K562 (cell line): Measurements from ENCODE around the gene CHPF2. TPM values are rescaled to one million over a fixed set of nuclear protein-coding genes. Genes with fewer than 3 reads are reported as not detected.

Experiments
- polyA plus RNA-seq, 8 experiments: library from polyadenylated mRNA; depleted of rRNA in 4 of 8; stranded (reverse) in 5 of 8; unstranded in 3 of 8; fragments of >200 nt; fragmentation: Nextera tagmentation in 2 of 8; fragmentation: Illumina TruSeq in 1 of 8; extraction: Ambion mirVana in 2 of 8; extraction: Trizol in 1 of 8; gene quantifications; 2 replicates each; pipeline versions ENCODE4 v1.2.1 to v1.2.3, GENCODE V29; 2011 to 2014; ENCODE audit warnings: inconsistent platforms in 1 of 8, missing spikeins in 1 of 8
- total RNA-seq, 7 experiments: library from RNA; depleted of rRNA in 6 of 7; stranded (reverse); fragments of >200 nt in 6 of 7; fragmentation: Illumina TruSeq in 2 of 7; extraction: Trizol in 2 of 7; gene quantifications; 2 replicates each; pipeline versions ENCODE4 v1.2.1 to v1.2.3, GENCODE V29; 2011 to 2021; ENCODE audit warnings: low replicate concordance in 1 of 7
- TF ChIP-seq, protein P1 (sequence below), 2 experiments: fragments of 450-650 bp; formaldehyde crosslinking in 1 of 2; IDR thresholded peaks; 2 replicates each; pipeline versions ENCODE4 v1.4.0 to v1.6.1; 2014 to 2020; ENCODE audit warnings: mild to moderate bottlenecking in 2 of 2, borderline replicate concordance in 1 of 2, low read depth in 1 of 2
- TF ChIP-seq, protein P2 (sequence below): fragments of 450-650 bp; IDR thresholded peaks from 2 replicates; pipeline ENCODE4 v1.6.1; 2016; ENCODE audit warnings: mild to moderate bottlenecking, moderate library complexity

Gene CHPF2
- total and polyA plus RNA-seq, 9 of the 15 experiments (the other 6 are each of a cell fraction or from before 2014, with no cell fraction given) = 0.08 to 32.8 (median 10.5) TPM

DNA sequence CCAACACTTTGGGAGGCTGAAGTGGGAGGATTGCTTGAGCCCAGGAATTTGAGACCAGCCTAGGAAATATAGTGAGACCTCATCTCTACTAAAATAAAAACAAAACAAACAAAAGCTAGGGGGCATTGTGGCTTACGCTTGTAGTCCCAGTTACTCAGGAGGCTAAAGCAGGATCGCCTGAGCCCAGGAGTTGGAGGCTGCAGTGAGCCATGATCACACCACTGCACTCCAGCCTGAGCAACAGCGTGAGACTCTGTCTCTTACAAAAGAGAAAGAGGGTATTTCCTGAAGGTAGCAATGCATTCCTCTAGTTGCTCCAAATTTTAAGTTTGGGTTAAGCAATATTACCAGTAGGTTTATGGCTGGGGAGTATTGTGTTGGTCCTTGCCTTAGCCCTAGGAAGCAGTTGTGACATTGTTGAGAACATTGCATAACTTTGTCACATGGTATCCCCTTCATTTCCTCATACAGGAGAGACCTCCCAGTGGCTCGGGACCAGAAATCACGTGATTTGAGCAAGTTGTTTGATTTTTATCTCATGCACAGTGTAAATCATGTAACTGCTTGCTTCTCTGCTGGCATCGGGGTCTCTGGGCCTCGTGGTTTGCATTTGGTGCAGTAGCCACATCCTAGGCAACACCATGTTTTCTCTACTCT, 39.5 kb downstream of the CHPF2 start (continued):
- TF ChIP-seq, protein P1, sequence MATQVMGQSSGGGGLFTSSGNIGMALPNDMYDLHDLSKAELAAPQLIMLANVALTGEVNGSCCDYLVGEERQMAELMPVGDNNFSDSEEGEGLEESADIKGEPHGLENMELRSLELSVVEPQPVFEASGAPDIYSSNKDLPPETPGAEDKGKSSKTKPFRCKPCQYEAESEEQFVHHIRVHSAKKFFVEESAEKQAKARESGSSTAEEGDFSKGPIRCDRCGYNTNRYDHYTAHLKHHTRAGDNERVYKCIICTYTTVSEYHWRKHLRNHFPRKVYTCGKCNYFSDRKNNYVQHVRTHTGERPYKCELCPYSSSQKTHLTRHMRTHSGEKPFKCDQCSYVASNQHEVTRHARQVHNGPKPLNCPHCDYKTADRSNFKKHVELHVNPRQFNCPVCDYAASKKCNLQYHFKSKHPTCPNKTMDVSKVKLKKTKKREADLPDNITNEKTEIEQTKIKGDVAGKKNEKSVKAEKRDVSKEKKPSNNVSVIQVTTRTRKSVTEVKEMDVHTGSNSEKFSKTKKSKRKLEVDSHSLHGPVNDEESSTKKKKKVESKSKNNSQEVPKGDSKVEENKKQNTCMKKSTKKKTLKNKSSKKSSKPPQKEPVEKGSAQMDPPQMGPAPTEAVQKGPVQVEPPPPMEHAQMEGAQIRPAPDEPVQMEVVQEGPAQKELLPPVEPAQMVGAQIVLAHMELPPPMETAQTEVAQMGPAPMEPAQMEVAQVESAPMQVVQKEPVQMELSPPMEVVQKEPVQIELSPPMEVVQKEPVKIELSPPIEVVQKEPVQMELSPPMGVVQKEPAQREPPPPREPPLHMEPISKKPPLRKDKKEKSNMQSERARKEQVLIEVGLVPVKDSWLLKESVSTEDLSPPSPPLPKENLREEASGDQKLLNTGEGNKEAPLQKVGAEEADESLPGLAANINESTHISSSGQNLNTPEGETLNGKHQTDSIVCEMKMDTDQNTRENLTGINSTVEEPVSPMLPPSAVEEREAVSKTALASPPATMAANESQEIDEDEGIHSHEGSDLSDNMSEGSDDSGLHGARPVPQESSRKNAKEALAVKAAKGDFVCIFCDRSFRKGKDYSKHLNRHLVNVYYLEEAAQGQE (IDR thresholded peaks at IDR 0.05; ENCODE audit: borderline replicate concordance) = peak; percentile 7; the same call in 1 of the 2 replicates
- TF ChIP-seq, protein P1 (CRISPR knock-in tag; IDR thresholded peaks at IDR 0.05; ENCODE audit: low read depth) = no peak
- TF ChIP-seq, protein P2, sequence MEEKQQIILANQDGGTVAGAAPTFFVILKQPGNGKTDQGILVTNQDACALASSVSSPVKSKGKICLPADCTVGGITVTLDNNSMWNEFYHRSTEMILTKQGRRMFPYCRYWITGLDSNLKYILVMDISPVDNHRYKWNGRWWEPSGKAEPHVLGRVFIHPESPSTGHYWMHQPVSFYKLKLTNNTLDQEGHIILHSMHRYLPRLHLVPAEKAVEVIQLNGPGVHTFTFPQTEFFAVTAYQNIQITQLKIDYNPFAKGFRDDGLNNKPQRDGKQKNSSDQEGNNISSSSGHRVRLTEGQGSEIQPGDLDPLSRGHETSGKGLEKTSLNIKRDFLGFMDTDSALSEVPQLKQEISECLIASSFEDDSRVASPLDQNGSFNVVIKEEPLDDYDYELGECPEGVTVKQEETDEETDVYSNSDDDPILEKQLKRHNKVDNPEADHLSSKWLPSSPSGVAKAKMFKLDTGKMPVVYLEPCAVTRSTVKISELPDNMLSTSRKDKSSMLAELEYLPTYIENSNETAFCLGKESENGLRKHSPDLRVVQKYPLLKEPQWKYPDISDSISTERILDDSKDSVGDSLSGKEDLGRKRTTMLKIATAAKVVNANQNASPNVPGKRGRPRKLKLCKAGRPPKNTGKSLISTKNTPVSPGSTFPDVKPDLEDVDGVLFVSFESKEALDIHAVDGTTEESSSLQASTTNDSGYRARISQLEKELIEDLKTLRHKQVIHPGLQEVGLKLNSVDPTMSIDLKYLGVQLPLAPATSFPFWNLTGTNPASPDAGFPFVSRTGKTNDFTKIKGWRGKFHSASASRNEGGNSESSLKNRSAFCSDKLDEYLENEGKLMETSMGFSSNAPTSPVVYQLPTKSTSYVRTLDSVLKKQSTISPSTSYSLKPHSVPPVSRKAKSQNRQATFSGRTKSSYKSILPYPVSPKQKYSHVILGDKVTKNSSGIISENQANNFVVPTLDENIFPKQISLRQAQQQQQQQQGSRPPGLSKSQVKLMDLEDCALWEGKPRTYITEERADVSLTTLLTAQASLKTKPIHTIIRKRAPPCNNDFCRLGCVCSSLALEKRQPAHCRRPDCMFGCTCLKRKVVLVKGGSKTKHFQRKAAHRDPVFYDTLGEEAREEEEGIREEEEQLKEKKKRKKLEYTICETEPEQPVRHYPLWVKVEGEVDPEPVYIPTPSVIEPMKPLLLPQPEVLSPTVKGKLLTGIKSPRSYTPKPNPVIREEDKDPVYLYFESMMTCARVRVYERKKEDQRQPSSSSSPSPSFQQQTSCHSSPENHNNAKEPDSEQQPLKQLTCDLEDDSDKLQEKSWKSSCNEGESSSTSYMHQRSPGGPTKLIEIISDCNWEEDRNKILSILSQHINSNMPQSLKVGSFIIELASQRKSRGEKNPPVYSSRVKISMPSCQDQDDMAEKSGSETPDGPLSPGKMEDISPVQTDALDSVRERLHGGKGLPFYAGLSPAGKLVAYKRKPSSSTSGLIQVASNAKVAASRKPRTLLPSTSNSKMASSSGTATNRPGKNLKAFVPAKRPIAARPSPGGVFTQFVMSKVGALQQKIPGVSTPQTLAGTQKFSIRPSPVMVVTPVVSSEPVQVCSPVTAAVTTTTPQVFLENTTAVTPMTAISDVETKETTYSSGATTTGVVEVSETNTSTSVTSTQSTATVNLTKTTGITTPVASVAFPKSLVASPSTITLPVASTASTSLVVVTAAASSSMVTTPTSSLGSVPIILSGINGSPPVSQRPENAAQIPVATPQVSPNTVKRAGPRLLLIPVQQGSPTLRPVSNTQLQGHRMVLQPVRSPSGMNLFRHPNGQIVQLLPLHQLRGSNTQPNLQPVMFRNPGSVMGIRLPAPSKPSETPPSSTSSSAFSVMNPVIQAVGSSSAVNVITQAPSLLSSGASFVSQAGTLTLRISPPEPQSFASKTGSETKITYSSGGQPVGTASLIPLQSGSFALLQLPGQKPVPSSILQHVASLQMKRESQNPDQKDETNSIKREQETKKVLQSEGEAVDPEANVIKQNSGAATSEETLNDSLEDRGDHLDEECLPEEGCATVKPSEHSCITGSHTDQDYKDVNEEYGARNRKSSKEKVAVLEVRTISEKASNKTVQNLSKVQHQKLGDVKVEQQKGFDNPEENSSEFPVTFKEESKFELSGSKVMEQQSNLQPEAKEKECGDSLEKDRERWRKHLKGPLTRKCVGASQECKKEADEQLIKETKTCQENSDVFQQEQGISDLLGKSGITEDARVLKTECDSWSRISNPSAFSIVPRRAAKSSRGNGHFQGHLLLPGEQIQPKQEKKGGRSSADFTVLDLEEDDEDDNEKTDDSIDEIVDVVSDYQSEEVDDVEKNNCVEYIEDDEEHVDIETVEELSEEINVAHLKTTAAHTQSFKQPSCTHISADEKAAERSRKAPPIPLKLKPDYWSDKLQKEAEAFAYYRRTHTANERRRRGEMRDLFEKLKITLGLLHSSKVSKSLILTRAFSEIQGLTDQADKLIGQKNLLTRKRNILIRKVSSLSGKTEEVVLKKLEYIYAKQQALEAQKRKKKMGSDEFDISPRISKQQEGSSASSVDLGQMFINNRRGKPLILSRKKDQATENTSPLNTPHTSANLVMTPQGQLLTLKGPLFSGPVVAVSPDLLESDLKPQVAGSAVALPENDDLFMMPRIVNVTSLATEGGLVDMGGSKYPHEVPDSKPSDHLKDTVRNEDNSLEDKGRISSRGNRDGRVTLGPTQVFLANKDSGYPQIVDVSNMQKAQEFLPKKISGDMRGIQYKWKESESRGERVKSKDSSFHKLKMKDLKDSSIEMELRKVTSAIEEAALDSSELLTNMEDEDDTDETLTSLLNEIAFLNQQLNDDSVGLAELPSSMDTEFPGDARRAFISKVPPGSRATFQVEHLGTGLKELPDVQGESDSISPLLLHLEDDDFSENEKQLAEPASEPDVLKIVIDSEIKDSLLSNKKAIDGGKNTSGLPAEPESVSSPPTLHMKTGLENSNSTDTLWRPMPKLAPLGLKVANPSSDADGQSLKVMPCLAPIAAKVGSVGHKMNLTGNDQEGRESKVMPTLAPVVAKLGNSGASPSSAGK = 0 out of 2 replicates have a peak, but pooled peaks have one; percentile 18
